Glutamatergic neuron (in vitro differentiated cells): ENCODE results near the gene SLC66A2. TPM values are rescaled to one million over a fixed set of nuclear protein-coding genes. Genes with fewer than 3 reads are reported as not detected.

Experiments
- DNase-seq: peaks from one replicate; pipeline ENCODE4 v3.0.0; 2022
- H3K27ac Mint-ChIP-seq: one replicate; pipeline ENCODE4 v1.8.0; 2020; ENCODE audit warnings: mild to moderate bottlenecking, mixed read lengths, inconsistent platforms; ENCODE audit not compliant: unreplicated experiment
- H3K27me3 Mint-ChIP-seq: one replicate; pipeline ENCODE4 v1.8.0; 2020; ENCODE audit warnings: mild to moderate bottlenecking, moderate library complexity, mixed read lengths, inconsistent platforms; ENCODE audit not compliant: unreplicated experiment
- H3K36me3 Mint-ChIP-seq: one replicate; pipeline ENCODE4 v1.8.0; 2020; ENCODE audit warnings: mild to moderate bottlenecking, mixed read lengths, inconsistent platforms; ENCODE audit not compliant: unreplicated experiment
- H3K4me1 Mint-ChIP-seq: one replicate; pipeline ENCODE4 v1.8.0; 2020; ENCODE audit warnings: mild to moderate bottlenecking, low read depth, mixed read lengths, inconsistent platforms; ENCODE audit not compliant: unreplicated experiment
- H3K4me3 Mint-ChIP-seq: one replicate; pipeline ENCODE4 v1.8.0; 2020; ENCODE audit warnings: mild to moderate bottlenecking, mixed read lengths, inconsistent platforms; ENCODE audit not compliant: unreplicated experiment
- H3K9me3 Mint-ChIP-seq: one replicate; pipeline ENCODE4 v1.8.0; 2020; ENCODE audit warnings: mild to moderate bottlenecking, moderate library complexity, mixed read lengths, inconsistent platforms; ENCODE audit not compliant: unreplicated experiment
- CTCF ChIP-seq: fragments of 200-600 bp; sonication (generic); IDR thresholded peaks from one replicate; pipeline ENCODE4 v1.5.0; 2021; ENCODE audit not compliant: partially characterized antibody, unreplicated experiment
- total RNA-seq: library from RNA; stranded (reverse); fragmentation: NEBNext Ultra II Directional; extraction: Animal tissue kit (Norgen Biotek cat#: 25700); gene quantifications from one replicate; pipeline ENCODE4 v1.2.1, GENCODE V29; 2021; ENCODE audit not compliant: unreplicated experiment

Gene SLC66A2
- total RNA-seq, 1 donor from 2014 or later, result 56.6 TPM

DNA sequence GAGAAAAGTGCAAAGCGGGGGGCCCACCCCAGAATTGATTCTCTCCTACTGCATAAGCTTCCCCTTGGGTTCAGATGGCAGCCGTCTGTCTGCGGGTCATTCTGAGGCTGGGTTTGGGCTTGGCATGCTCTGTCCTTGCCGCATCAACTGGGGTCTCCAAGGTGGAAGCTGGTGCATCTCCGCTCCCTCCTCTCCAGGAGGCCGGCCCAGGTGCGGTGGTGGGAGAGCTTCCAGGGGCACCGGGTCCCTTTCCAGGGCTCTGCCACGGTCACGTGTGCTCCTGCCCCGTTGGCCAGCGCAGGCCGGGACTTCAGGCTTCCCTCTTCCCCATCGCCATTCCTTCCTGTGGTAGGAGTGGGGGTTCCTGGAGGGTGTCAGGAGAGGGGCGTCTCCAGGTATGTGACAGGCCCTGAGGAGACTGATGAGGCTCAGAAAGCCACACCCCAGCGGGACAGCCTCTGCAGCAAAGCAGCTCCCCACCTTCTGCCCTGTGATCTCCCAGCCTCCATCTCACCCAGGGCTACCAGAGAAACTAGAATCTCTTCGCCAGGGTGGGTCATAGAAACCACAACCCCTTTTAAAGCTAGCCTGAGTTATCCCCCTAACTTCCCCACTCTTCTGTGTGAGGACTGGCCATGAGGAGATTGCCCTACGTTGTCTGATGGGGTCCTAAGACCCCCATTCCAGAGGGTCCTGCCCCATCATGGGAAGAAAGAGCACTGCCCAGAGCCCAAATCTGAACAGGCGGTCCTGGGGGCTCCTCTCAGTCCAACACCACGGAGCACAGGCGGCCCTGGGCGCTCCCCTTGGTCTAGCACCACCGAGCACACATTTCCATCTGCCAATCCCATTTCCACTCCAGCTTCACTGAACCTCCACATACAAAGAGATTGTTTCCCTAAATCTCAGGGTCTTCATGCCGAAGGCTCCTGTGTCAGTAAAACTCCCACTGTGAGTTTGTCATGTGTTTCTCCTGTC, 76.6 kb downstream of the SLC66A2 start:
- Mint-ChIP-seq H3K9me3 (peaks cover 13% of the 10 kb centered on the region), H3K36me3 (peaks cover 9% of the 10 kb centered on the region), H3K4me3 (no peak overlapping the region), H3K4me1 (peaks cover 4% of the 10 kb centered on the region), H3K27ac (no peak overlapping the region), H3K27me3 (peaks cover 8% of the 10 kb centered on the region)
- TF ChIP-seq CTCF, result no peak
- DNase-seq, result no peak

DNA sequence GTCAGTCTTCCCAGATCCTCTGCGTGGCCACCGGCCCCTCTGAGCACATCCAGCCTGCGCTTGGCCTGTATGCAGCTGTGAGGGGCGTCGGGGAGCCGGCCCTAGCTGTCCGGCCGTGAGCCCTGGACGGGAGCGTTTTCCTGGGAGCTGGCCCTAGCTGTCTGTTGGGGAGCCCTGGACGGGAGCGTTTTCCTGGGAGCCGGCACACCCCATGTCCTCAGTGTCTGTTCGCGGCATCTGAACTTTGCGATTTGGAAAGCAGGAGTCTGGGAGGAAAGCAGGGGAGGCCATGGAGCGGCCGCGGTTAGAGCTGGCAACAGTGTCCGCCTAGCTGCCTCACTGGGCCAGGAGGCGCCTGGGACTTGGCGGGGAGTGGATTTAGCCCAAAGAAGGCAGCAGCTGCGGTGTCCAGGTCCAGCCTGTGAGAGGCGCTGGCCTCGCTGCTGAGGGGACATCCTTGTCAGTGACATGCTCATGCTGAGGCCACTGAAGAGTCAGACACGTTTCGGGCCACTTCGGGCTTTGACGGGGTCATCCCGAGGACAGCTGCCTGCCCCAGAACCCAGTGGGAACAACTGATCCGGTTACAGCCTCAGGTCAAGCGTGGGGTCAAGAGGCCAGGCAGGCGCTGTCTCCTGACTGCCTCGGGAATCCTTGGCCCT, 77.9 kb downstream of the SLC66A2 start:
- no peak for DNase-seq
- H3K9me3 Mint-ChIP-seq, result peaks cover 12% of the 10 kb centered on the region

GRCh38 chr18:79872527-79873444, 78.7 kb downstream of the SLC66A2 start:
- Mint-ChIP-seq H3K4me3 (no peak overlapping the region), H3K9me3 (peaks cover 13% of the 10 kb centered on the region), H3K36me3 (no peaks in the 10 kb centered on the region), H3K27ac (no peak overlapping the region), H3K27me3 (peaks cover 6% of the 10 kb centered on the region), H3K4me1 (peaks cover 4% of the 10 kb centered on the region)
- no peak for DNase-seq
- TF ChIP-seq CTCF, result no peak

More for the DNA sequence above, 77.9 kb downstream of the SLC66A2 start:
- Mint-ChIP-seq H3K4me3 (no peak overlapping the region), H3K27ac (no peak overlapping the region), H3K36me3 (peaks cover 3% of the 10 kb centered on the region), H3K4me1 (peaks cover 4% of the 10 kb centered on the region), H3K27me3 (peaks cover 6% of the 10 kb centered on the region)
- TF ChIP-seq CTCF, result no peak

DNA sequence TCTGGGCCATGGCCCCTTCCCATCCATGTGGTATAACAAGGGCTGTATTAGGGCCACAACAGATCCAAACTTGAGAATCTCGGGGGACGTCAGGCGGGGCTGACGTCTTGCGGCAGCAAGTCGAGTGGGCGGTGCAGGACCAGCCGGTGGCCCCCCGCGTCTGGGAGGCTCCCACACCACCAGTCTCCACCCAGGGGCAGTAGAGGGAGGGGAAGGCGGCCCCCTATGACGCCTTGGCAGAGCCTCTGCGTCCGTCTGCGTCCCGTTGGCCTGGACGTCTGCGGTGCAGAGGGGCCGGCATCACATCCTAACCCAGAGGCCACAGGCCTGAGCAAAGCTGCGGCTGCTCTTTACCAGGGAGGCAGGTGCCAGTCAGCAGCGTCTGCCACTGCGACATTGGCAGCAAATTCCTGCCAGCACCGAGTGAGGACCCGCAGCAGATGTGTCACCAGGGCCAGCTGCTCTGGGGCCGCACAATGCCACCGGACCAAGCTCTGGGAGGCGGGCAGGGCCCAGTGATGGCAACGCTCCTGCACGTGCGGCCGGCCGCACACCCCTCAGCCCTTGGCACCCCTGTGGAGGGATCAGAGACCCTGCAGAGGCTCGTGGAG, 79.9 kb downstream of the SLC66A2 start:
- Mint-ChIP-seq H3K27me3 (peaks cover 3% of the 10 kb centered on the region), H3K27ac (no peak overlapping the region), H3K36me3 (no peaks in the 10 kb centered on the region), H3K4me3 (no peak overlapping the region), H3K9me3 (peaks cover 9% of the 10 kb centered on the region), H3K4me1 (peaks cover 4% of the 10 kb centered on the region)
- no peak for DNase-seq
- no peak for TF ChIP-seq CTCF
